Measurements from ENCODE around the gene AQP10. TPM values are rescaled to one million over a fixed set of nuclear protein-coding genes. Genes with fewer than 3 reads are reported as not detected.

The AQP10 gene
- total and polyA plus RNA-seq, 9 of the 15 experiments (the other 6 are each of a cell fraction or from before 2014, with no cell fraction given): 0.37 to 9.7 (median 1.9) TPM

GRCh38 chr1:154272217-154272998 is 48.5 kb upstream of the AQP10 start, which contains the start of gene HAX1 (continued):
- TF ChIP-seq NKRF (IDR thresholded peaks at IDR 0.05; ENCODE audit: borderline replicate concordance) (no peak), HIVEP1 (CRISPR knock-in tag; IDR thresholded peaks at IDR 0.05) (no peak), ZNF79 (CRISPR knock-in tag; IDR thresholded peaks at IDR 0.05; ENCODE audit: low read depth) (no peak), ETS2 (tag; IDR thresholded peaks at IDR 0.05; ENCODE audit: borderline replicate concordance, poor library complexity, severe bottlenecking) (no peak), ZKSCAN3 (CRISPR knock-in tag; IDR thresholded peaks at IDR 0.05) (no peak), PYGO2 (tag; IDR thresholded peaks at IDR 0.05) (no peak), TAF15 (IDR thresholded peaks at IDR 0.05; ENCODE audit: low read depth, low read length) (no peak), EHMT2 (IDR thresholded peaks at IDR 0.05) (no peak), DDX20 (tag; IDR thresholded peaks at IDR 0.05; ENCODE audit: low read depth) (no peak), ZBTB11 (CRISPR knock-in tag; IDR thresholded peaks at IDR 0.05) (no peak; a peak in 1 of 6 replicates), FOSL1 (tag; conservative IDR thresholded peaks at IDR 0.05) (peak; percentile 53), RCOR1 (IDR thresholded peaks at IDR 0.05; ENCODE audit: borderline replicate concordance in 1 of 2, low read depth in 2 of 2, low read length in 2 of 2) (peak; percentile 17 to 89; a peak in 3 of 4 replicates), STAG1 (CRISPR knock-in tag; IDR thresholded peaks at IDR 0.05; ENCODE audit: borderline replicate concordance) (peak; percentile 88; the same call in 1 of the 2 replicates), ZNF445 (CRISPR knock-in tag; IDR thresholded peaks at IDR 0.05; ENCODE audit: low read depth) (no peak), MCM3 (IDR thresholded peaks at IDR 0.05) (no peak), COPS2 (conservative IDR thresholded peaks at IDR 0.05) (no peak), NCOA4 (IDR thresholded peaks at IDR 0.05; ENCODE audit: partially characterized antibody) (no peak), RBM22 (IDR thresholded peaks at IDR 0.05; ENCODE audit: low read depth, low read length, poor library complexity, severe bottlenecking) (no peak), ZNF699 (CRISPR knock-in tag; IDR thresholded peaks at IDR 0.05; ENCODE audit: insufficient replicate concordance) (no peak), HOXB6 (CRISPR knock-in tag; IDR thresholded peaks at IDR 0.05; ENCODE audit: borderline replicate concordance) (no peak), HNRNPLL (IDR thresholded peaks at IDR 0.05; ENCODE audit: low read depth, low read length, poor library complexity, severe bottlenecking) (peak; percentile 70), ELK1 (CRISPR knock-in tag; IDR thresholded peaks at IDR 0.05) (no peak)
